Activated T-cell treated with anti-CD3 and anti-CD28 coated beads, Interleukin-2, amount 50 U/mL, for 4 hours (primary cell): ENCODE data around the gene C1orf21. TPM values are rescaled to one million over a fixed set of nuclear protein-coding genes. Genes with fewer than 3 reads are reported as not detected.
"Not testable (repeated sequence)": the region's sequence is repeated elsewhere in the genome, so short reads cannot be mapped to it uniquely, and the experiment has no call there.

Experiments used
- ATAC-seq, 2 donors: fragments of 200-7000 bp; cut with Tn5 transposase; one replicate each; pipeline ENCODE4 v1.10.0; 2021
- DNase-seq: peaks from one replicate; pipeline ENCODE4 v3.0.0-alpha.2; 2020
- H3K27me3 Mint-ChIP-seq: one replicate; pipeline ENCODE4 v1.8.0; 2021; ENCODE audit warnings: low read depth, mixed read lengths
- H3K36me3 Mint-ChIP-seq: one replicate; pipeline ENCODE4 v1.8.0; 2022; ENCODE audit warnings: mixed read lengths; ENCODE audit not compliant: insufficient read depth
- H3K4me1 Mint-ChIP-seq: one replicate; pipeline ENCODE4 v1.8.0; 2021; ENCODE audit warnings: low read depth, mixed read lengths
- H3K4me3 Mint-ChIP-seq: one replicate; pipeline ENCODE4 v1.8.0; 2021; ENCODE audit warnings: mild to moderate bottlenecking, moderate library complexity, mixed read lengths
- H3K9me3 Mint-ChIP-seq: one replicate; pipeline ENCODE4 v1.8.0; 2021; ENCODE audit warnings: mixed read lengths
- total RNA-seq, 3 donors: library from RNA; stranded (reverse); gene quantifications; one replicate each; pipeline ENCODE4 v1.2.1, GENCODE V29; 2021

The C1orf21 gene
- total RNA-seq, 3 donors from 2014 or later: 0.53 to 1.7 (median 0.90) TPM

- Mint-ChIP-seq H3K4me3 (no peak overlapping the region), H3K36me3 (no peaks in the 10 kb centered on the region), H3K27me3 (no peaks in the 10 kb centered on the region), H3K9me3 (no peaks in the 10 kb centered on the region), H3K4me1 (no peaks in the 10 kb centered on the region)
- DNase-seq (no peak), ATAC-seq (no peak)
Observed at GRCh38 chr1:184610876-184611595, 224.2 kb downstream of the C1orf21 start.

DNA sequence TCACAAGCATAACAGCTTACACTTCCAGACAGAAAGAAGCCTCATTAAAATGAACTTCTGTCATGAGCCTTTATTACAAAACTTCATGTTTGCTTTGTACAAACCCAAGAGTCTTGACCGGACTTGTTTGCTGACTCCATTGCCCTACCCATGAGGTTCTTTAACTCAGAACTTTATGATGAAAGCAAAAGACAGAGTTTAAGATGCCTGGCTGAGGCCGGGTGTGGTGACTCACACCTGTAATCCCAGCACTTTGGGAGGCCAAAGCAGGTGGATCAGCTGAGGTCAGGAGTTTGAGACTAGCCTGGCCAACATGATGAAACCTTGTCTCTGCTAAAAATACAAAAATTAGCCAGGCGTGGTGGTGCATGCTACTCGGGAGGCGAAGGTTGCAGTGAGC, 225.4 kb downstream of the C1orf21 start:
- not testable (repeated sequence) for H3K4me3 Mint-ChIP-seq, ATAC-seq, DNase-seq, H3K27me3 Mint-ChIP-seq, H3K9me3 Mint-ChIP-seq, H3K36me3 Mint-ChIP-seq, H3K4me1 Mint-ChIP-seq

DNA sequence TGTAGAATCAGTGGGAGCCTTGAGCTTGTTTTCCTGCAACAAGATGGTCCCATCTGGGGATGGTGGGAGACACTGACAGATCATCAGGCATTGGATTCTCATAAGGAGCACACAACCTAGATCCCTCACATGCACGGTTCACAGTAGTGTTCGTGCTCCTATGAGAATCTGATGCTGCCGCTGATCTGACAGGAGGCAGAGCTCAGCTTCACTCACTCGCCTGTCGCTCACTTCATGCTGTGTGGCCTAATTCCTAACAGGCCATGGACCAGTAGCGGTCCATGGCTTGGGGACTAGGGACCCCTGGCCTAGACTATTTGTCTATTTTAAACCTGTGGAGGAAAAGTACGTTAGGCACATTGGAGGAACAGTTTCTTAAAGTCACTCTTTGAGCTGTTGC, 227.8 kb downstream of the C1orf21 start:
- no peaks in the 10 kb centered on the region for H3K4me1 Mint-ChIP-seq
- H3K36me3 Mint-ChIP-seq: no peaks in the 10 kb centered on the region
- no peaks in the 10 kb centered on the region for H3K27me3 Mint-ChIP-seq
- no peaks in the 10 kb centered on the region for H3K9me3 Mint-ChIP-seq
- no peak overlapping the region for H3K4me3 Mint-ChIP-seq
- no peak for ATAC-seq
- DNase-seq: no peak

DNA sequence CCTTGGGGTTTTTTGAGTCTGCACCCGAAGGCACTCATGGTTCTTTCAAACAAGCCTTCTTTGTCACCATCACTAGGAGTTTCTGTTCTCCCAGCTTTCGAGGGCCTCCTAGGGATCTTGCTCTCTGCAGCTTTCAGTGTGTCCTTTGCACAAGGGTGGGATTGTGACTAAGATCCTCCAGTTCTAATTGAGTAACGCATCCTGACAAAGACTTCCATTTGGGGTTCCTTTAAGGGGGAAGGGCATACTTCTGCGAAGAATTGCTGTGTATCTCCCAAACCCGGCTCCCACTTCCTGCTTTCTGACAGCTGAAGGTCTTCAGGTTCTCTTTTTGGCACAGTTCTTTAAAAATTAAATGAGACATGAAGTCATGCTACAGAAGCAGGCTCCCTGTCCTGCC, 228.5 kb downstream of the C1orf21 start:
- Mint-ChIP-seq H3K9me3 (no peaks in the 10 kb centered on the region), H3K4me1 (no peaks in the 10 kb centered on the region), H3K36me3 (no peaks in the 10 kb centered on the region), H3K4me3 (no peak overlapping the region), H3K27me3 (no peaks in the 10 kb centered on the region)
- ATAC-seq (no peak), DNase-seq (no peak)

DNA sequence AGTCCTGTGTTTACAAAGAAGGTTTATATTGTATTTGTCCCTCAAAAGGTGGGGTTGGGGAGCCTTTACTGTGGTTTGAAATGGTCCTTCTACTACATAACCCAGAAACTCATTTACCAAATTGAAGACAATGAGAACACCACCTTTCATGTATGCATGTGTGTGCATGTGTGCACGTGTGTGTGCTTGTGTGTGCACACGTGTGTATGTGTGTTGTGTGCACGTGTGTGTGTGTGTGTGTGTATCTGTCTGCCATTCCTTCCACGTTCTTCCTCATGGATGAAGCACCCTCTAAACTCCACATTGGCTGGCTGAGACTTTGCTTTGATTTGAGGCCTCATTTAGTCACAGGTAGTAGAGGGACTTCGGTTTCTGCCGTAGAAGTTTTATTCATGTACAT, 229.7 kb downstream of the C1orf21 start:
- no peaks in the 10 kb centered on the region for H3K4me1 Mint-ChIP-seq
- no peak overlapping the region for H3K4me3 Mint-ChIP-seq
- no peaks in the 10 kb centered on the region for H3K36me3 Mint-ChIP-seq
- H3K27me3 Mint-ChIP-seq: no peaks in the 10 kb centered on the region
- no peaks in the 10 kb centered on the region for H3K9me3 Mint-ChIP-seq
- ATAC-seq: no peak
- DNase-seq: no peak

GRCh38 chr1:184617433-184618029, 230.7 kb downstream of the C1orf21 start:
- DNase-seq (no peak), ATAC-seq (no peak)
- Mint-ChIP-seq H3K36me3 (no peaks in the 10 kb centered on the region), H3K4me3 (no peak overlapping the region), H3K27me3 (no peaks in the 10 kb centered on the region), H3K9me3 (no peaks in the 10 kb centered on the region), H3K4me1 (no peaks in the 10 kb centered on the region)

GRCh38 chr1:184618851-184619250, 232.0 kb downstream of the C1orf21 start:
- Mint-ChIP-seq H3K9me3 (no peaks in the 10 kb centered on the region), H3K4me3 (no peak overlapping the region), H3K27me3 (no peaks in the 10 kb centered on the region), H3K36me3 (no peaks in the 10 kb centered on the region), H3K4me1 (no peaks in the 10 kb centered on the region)
- ATAC-seq (no peak), DNase-seq (no peak)

GRCh38 chr1:184620469-184620868, 233.6 kb downstream of the C1orf21 start:
- ATAC-seq: no peak
- no peaks in the 10 kb centered on the region for H3K4me1 Mint-ChIP-seq
- H3K27me3 Mint-ChIP-seq: no peaks in the 10 kb centered on the region
- no peak for DNase-seq
- no peaks in the 10 kb centered on the region for H3K36me3 Mint-ChIP-seq
- H3K9me3 Mint-ChIP-seq: no peaks in the 10 kb centered on the region
- no peak overlapping the region for H3K4me3 Mint-ChIP-seq

- no peaks in the 10 kb centered on the region for H3K4me1 Mint-ChIP-seq
- no peak overlapping the region for H3K4me3 Mint-ChIP-seq
- DNase-seq (no peak), ATAC-seq (no peak)
- H3K27me3 Mint-ChIP-seq: peaks cover 6% of the 10 kb centered on the region
- H3K36me3 Mint-ChIP-seq: no peaks in the 10 kb centered on the region
- no peaks in the 10 kb centered on the region for H3K9me3 Mint-ChIP-seq
Observed at GRCh38 chr1:184621260-184621659, 234.4 kb downstream of the C1orf21 start.

- Mint-ChIP-seq H3K27me3 (peaks cover 7% of the 10 kb centered on the region), H3K9me3 (no peaks in the 10 kb centered on the region), H3K4me1 (no peaks in the 10 kb centered on the region), H3K4me3 (no peak overlapping the region), H3K36me3 (no peaks in the 10 kb centered on the region)
- ATAC-seq (no peak), DNase-seq (no peak)
Observed at GRCh38 chr1:184622136-184622823, 235.5 kb downstream of the C1orf21 start.

- no peak for DNase-seq
- ATAC-seq: no peak
- no peak overlapping the region for H3K4me3 Mint-ChIP-seq
- no peaks in the 10 kb centered on the region for H3K4me1 Mint-ChIP-seq
- no peaks in the 10 kb centered on the region for H3K9me3 Mint-ChIP-seq
- H3K27me3 Mint-ChIP-seq: peaks cover 7% of the 10 kb centered on the region
- no peaks in the 10 kb centered on the region for H3K36me3 Mint-ChIP-seq
Observed at GRCh38 chr1:184623404-184623803, 236.6 kb downstream of the C1orf21 start.

DNA sequence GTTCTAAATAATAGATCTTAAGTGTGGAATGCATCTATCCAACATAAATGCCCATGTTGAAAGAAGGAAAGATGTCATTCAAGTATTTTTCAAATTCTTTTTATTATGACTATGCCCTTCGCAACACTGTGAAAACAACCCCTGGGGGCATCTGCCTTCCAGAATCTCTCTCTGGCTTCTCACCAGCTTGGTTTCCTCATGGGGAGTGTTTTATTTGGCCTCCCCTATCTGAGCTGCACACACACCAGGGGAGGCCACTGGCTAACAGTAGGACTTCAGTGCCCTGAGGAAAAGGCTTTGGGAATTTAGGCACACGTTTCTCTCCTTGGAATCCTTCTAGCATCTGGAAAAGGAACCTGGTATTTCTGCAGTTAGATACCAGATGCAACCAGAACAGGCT, 237.2 kb downstream of the C1orf21 start:
- Mint-ChIP-seq H3K4me3 (no peak overlapping the region), H3K27me3 (peaks cover 7% of the 10 kb centered on the region), H3K36me3 (no peaks in the 10 kb centered on the region), H3K9me3 (no peaks in the 10 kb centered on the region), H3K4me1 (no peaks in the 10 kb centered on the region)
- ATAC-seq (no peak), DNase-seq (no peak)

- peaks cover 7% of the 10 kb centered on the region for H3K27me3 Mint-ChIP-seq
- no peaks in the 10 kb centered on the region for H3K4me1 Mint-ChIP-seq
- no peak overlapping the region for H3K4me3 Mint-ChIP-seq
- no peak for ATAC-seq
- H3K36me3 Mint-ChIP-seq: no peaks in the 10 kb centered on the region
- H3K9me3 Mint-ChIP-seq: no peaks in the 10 kb centered on the region
- DNase-seq: no peak
Observed at GRCh38 chr1:184624626-184625025, 237.8 kb downstream of the C1orf21 start.

DNA sequence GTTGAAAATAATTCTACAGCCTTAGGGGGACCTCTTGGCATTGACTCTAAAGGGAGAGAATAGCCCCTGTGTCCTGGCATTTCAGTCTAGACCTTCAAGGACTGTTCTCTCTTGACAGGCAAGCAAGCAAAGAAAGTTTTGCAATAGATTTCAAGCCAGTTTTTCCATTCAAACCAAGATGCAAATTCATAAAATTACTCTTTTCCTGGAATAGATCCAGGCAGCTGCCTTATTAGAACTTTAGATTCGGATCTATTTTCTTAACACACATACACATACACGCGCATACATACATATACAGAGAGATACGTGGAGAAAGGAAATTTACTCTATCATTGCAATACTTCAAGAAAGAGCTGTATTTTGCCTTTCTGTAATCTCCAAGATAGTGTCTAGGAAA, 238.4 kb downstream of the C1orf21 start:
- no peaks in the 10 kb centered on the region for H3K4me1 Mint-ChIP-seq

More for the DNA sequence above, 238.4 kb downstream of the C1orf21 start:
- H3K36me3 Mint-ChIP-seq: no peaks in the 10 kb centered on the region
- no peaks in the 10 kb centered on the region for H3K9me3 Mint-ChIP-seq
- no peak for ATAC-seq
- no peak overlapping the region for H3K4me3 Mint-ChIP-seq
- peaks cover 7% of the 10 kb centered on the region for H3K27me3 Mint-ChIP-seq
- DNase-seq: no peak
